ENCODE measurements around the gene SOS1. TPM values are rescaled to one million over a fixed set of nuclear protein-coding genes. Genes with fewer than 3 reads are reported as not detected.

SOS1 gene
- total RNA-seq, 1 donor from 2014 or later, result 44.0 TPM

DNA sequence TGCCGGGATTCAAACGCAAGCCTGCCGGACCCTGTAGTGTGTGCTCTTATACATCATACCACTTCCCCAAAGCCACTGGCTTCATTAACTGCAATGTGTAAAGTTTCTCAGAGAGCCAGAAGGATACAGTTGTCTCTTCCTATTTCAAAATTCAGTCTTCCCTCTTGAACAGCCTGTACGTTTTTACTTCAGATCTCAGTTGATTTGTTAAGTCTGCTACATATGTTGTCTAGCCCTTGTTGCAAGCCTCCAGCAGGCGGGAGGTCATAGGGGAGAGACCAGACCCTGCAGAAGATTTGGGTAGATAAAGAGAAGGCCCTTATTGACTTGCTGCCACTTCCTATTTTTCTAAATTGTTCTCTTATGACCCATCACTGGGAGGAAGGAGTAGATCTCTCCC is 174.9 kb downstream of the SOS1 start:
- H3K4me1 Mint-ChIP-seq (ENCODE audit: low read depth, unreplicated experiment), result peaks cover 21% of the 10 kb centered on the region
- H3K9me3 ChIP-seq (ENCODE audit: insufficient read depth, low read depth, low read length), result no peaks in the 10 kb centered on the region
- no peaks in the 10 kb centered on the region for H3K36me3 Mint-ChIP-seq (ENCODE audit: low read depth, unreplicated experiment)

DNA sequence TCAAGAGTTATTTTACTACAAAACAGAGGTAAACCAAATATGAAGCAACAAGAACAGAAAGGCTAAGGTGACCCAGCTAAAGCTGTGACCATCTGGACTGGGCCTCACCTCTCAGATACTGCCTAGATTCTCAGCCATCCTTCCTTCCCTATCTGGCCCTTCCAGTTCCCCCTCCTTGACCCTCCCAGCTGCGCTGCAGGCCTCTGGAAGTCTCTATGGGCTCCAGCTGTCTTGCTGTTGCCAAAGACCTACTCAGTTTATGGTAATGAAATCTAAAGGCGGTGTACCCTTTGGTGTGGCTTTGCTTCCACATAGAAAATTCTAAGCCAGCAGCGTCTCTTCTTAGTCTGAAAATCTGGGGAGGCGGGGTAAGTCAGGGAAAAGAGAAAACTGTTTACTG is 175.5 kb downstream of the SOS1 start:
- no peaks in the 10 kb centered on the region for H3K36me3 ChIP-seq (ENCODE audit: insufficient read depth, low read length)
- DNase-seq (ENCODE audit: low read depth), result no peak
- H3K4me3 ChIP-seq (ENCODE audit: insufficient read depth, low read depth, low read length), result no peak overlapping the region
- no peak overlapping the region for H2AFZ ChIP-seq (ENCODE audit: low read depth, low read length)
- no peaks in the 10 kb centered on the region for H3K79me2 ChIP-seq (ENCODE audit: insufficient read depth, low read length)
- H3K27ac ChIP-seq (ENCODE audit: low read depth, low read length), result no peak overlapping the region
- Mint-ChIP-seq H3K27ac (ENCODE audit: unreplicated experiment) (no peak overlapping the region), H3K4me3 (ENCODE audit: unreplicated experiment) (no peak overlapping the region), H3K9me3 (ENCODE audit: unreplicated experiment) (no peaks in the 10 kb centered on the region), H3K27me3 (ENCODE audit: low read depth, unreplicated experiment) (no peaks in the 10 kb centered on the region), H3K4me1 (ENCODE audit: low read depth, unreplicated experiment) (peaks cover 25% of the 10 kb centered on the region), H3K36me3 (ENCODE audit: low read depth, unreplicated experiment) (no peaks in the 10 kb centered on the region)
- H3K9ac ChIP-seq (ENCODE audit: low read length), result no peak overlapping the region
- no peak for FAIRE-seq
- no peaks in the 10 kb centered on the region for H3K27me3 ChIP-seq (ENCODE audit: insufficient read depth, low read length)
- peaks cover 8% of the 10 kb centered on the region for H3K4me1 ChIP-seq (ENCODE audit: insufficient read depth, low read length)
- no peaks in the 10 kb centered on the region for H4K20me1 ChIP-seq (ENCODE audit: insufficient read depth, low read length)
- H3K4me2 ChIP-seq (ENCODE audit: low read length), result no peak overlapping the region
- TF ChIP-seq, protein P1, sequence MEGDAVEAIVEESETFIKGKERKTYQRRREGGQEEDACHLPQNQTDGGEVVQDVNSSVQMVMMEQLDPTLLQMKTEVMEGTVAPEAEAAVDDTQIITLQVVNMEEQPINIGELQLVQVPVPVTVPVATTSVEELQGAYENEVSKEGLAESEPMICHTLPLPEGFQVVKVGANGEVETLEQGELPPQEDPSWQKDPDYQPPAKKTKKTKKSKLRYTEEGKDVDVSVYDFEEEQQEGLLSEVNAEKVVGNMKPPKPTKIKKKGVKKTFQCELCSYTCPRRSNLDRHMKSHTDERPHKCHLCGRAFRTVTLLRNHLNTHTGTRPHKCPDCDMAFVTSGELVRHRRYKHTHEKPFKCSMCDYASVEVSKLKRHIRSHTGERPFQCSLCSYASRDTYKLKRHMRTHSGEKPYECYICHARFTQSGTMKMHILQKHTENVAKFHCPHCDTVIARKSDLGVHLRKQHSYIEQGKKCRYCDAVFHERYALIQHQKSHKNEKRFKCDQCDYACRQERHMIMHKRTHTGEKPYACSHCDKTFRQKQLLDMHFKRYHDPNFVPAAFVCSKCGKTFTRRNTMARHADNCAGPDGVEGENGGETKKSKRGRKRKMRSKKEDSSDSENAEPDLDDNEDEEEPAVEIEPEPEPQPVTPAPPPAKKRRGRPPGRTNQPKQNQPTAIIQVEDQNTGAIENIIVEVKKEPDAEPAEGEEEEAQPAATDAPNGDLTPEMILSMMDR (IDR thresholded peaks at IDR 0.05; ENCODE audit: insufficient read depth, low read depth, low read length), result no peak
- no peak for TF ChIP-seq EZH2 (IDR thresholded peaks at IDR 0.05; ENCODE audit: insufficient read depth, low read length)
- H3K9me3 ChIP-seq (ENCODE audit: insufficient read depth, low read depth, low read length), result no peaks in the 10 kb centered on the region

More for the DNA sequence above, 174.9 kb downstream of the SOS1 start:
- H3K4me1 ChIP-seq (ENCODE audit: insufficient read depth, low read length), result peaks cover 8% of the 10 kb centered on the region
- Mint-ChIP-seq H3K27ac (ENCODE audit: unreplicated experiment) (no peak overlapping the region), H3K4me3 (ENCODE audit: unreplicated experiment) (no peak overlapping the region), H3K9me3 (ENCODE audit: unreplicated experiment) (no peaks in the 10 kb centered on the region), H3K27me3 (ENCODE audit: low read depth, unreplicated experiment) (no peaks in the 10 kb centered on the region)
- no peaks in the 10 kb centered on the region for H3K36me3 ChIP-seq (ENCODE audit: insufficient read depth, low read length)
- no peak overlapping the region for H2AFZ ChIP-seq (ENCODE audit: low read depth, low read length)
- DNase-seq (ENCODE audit: low read depth) (no peak), FAIRE-seq (no peak)
- no peaks in the 10 kb centered on the region for H4K20me1 ChIP-seq (ENCODE audit: insufficient read depth, low read length)
- no peak for TF ChIP-seq EZH2 (IDR thresholded peaks at IDR 0.05; ENCODE audit: insufficient read depth, low read length)
- TF ChIP-seq, protein P1 (IDR thresholded peaks at IDR 0.05; ENCODE audit: insufficient read depth, low read depth, low read length), result no peak
- H3K79me2 ChIP-seq (ENCODE audit: insufficient read depth, low read length), result no peaks in the 10 kb centered on the region
- no peaks in the 10 kb centered on the region for H3K27me3 ChIP-seq (ENCODE audit: insufficient read depth, low read length)
- H3K4me2 ChIP-seq (ENCODE audit: low read length), result no peak overlapping the region
- no peak overlapping the region for H3K27ac ChIP-seq (ENCODE audit: low read depth, low read length)
- no peak overlapping the region for H3K9ac ChIP-seq (ENCODE audit: low read length)
- H3K4me3 ChIP-seq (ENCODE audit: insufficient read depth, low read depth, low read length), result no peak overlapping the region

DNA sequence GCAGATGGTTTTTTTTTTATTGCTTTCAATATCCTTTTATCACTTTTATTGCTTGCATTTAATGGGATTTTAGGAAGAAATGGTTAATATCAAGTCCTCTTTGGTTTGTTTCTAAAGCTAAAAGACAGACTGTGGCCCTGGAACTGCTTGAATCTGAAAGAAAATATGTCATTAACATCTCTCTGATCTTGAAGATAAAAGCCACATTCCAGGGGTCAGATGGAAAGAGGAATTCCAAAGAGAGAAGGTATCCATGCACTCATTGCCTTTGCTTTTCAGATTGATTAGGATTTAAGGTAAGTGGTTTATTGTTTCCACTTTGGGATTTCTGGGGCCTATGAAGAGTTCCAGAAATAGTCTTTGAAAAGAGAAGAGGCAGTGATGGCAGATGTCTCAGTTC is 177.1 kb downstream of the SOS1 start:
- FAIRE-seq (no peak), DNase-seq (ENCODE audit: low read depth) (no peak)
- Mint-ChIP-seq H3K36me3 (ENCODE audit: low read depth, unreplicated experiment) (no peaks in the 10 kb centered on the region), H3K4me3 (ENCODE audit: unreplicated experiment) (no peak overlapping the region), H3K9me3 (ENCODE audit: unreplicated experiment) (no peaks in the 10 kb centered on the region), H3K27ac (ENCODE audit: unreplicated experiment) (no peak overlapping the region), H3K27me3 (ENCODE audit: low read depth, unreplicated experiment) (no peaks in the 10 kb centered on the region), H3K4me1 (ENCODE audit: low read depth, unreplicated experiment) (peaks cover 25% of the 10 kb centered on the region)
- no peak overlapping the region for H3K9ac ChIP-seq (ENCODE audit: low read length)
- H3K9me3 ChIP-seq (ENCODE audit: insufficient read depth, low read depth, low read length), result no peaks in the 10 kb centered on the region
- peaks cover 8% of the 10 kb centered on the region for H3K4me1 ChIP-seq (ENCODE audit: insufficient read depth, low read length)
- no peaks in the 10 kb centered on the region for H3K27me3 ChIP-seq (ENCODE audit: insufficient read depth, low read length)
- TF ChIP-seq EZH2 (IDR thresholded peaks at IDR 0.05; ENCODE audit: insufficient read depth, low read length), result no peak
- TF ChIP-seq, protein P1 (IDR thresholded peaks at IDR 0.05; ENCODE audit: insufficient read depth, low read depth, low read length), result no peak
- H3K27ac ChIP-seq (ENCODE audit: low read depth, low read length), result no peak overlapping the region
- H3K36me3 ChIP-seq (ENCODE audit: insufficient read depth, low read length), result no peaks in the 10 kb centered on the region
- H2AFZ ChIP-seq (ENCODE audit: low read depth, low read length), result no peak overlapping the region
- H4K20me1 ChIP-seq (ENCODE audit: insufficient read depth, low read length), result no peaks in the 10 kb centered on the region
- no peak overlapping the region for H3K4me2 ChIP-seq (ENCODE audit: low read length)
- no peak overlapping the region for H3K4me3 ChIP-seq (ENCODE audit: insufficient read depth, low read depth, low read length)
- H3K79me2 ChIP-seq (ENCODE audit: insufficient read depth, low read length), result no peaks in the 10 kb centered on the region
